ENCODE measurements around the gene RGCC. TPM values are rescaled to one million over a fixed set of nuclear protein-coding genes. Genes with fewer than 3 reads are reported as not detected.
A peak's percentile ranks its signal among the peaks of the same experiment; 100 is the strongest.

Gene RGCC
- total and polyA plus RNA-seq, 9 of the 15 experiments (the other 6 are each of a cell fraction or from before 2014, with no cell fraction given) = 0.51 to 10.4 (median 5.8) TPM

DNA sequence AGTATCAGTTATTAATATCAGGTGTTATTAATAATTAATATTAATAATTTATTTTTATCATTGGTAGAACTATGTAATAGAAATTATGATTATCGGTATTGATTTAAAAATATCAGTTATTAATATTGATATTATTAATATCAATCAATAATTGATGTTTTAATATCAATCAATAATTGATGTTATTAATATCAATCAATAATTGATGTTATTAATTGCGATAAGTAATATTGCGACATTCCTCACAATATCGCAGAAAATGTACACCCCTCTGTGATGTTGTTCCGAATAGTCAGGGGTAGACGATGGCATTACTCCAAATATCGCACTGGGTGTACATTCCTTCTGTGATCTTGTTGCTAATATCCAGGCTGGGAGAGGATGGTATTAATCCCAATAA lies 3.7 kb upstream of the RGCC start:
- H3K27ac ChIP-seq (ENCODE audit: extremely low read depth, low read depth, low read length) = no peak overlapping the region
- H3K9me3 ChIP-seq (replicated peaks; ENCODE audit: control insufficient read depth, insufficient read depth, low read depth, low read length) = no peaks in the 10 kb centered on the region
- H3K4me1 ChIP-seq (replicated peaks in 1 of 2; ENCODE audit: control insufficient read depth in 2 of 2, insufficient read depth in 2 of 2, low read length in 2 of 2) = peaks cover 2 to 21% of the 10 kb centered on the region in 2 experiments; a peak in 3 of 5 replicates
- H3K36me3 ChIP-seq (ENCODE audit: control insufficient read depth, insufficient read depth, low read length) = no peaks in the 10 kb centered on the region
- H4K20me1 ChIP-seq (replicated peaks; ENCODE audit: control insufficient read depth, insufficient read depth, low read length) = no peaks in the 10 kb centered on the region
- H2AFZ ChIP-seq (ENCODE audit: low read depth, low read length) = no peak overlapping the region
- no TSS peak for BruUV-seq (replicated peaks)
- FAIRE-seq (no peak), ATAC-seq (no peak), DNase-seq (ENCODE audit: extremely low read depth in 1 of 4, low spot score in 3 of 4) (no peak)
- WGBS (ENCODE audit: insufficient coverage, low coverage, missing lambda C conversion rate) = 72% methylated on average over 7 of the region's 7 CpGs
- TF ChIP-seq CEBPG (CRISPR knock-in tag; IDR thresholded peaks at IDR 0.05) = no peak
- TF ChIP-seq CEBPG (tag; conservative IDR thresholded peaks at IDR 0.05 in 1 of 2, IDR thresholded peaks at IDR 0.05 in 1 of 2) = peak in 1 of 2 experiments; percentile 47; a peak in 1 of 4 replicates
- peak; percentile 96 for TF ChIP-seq CUX1 (CRISPR knock-in tag; IDR thresholded peaks at IDR 0.05)
- no peak for TF ChIP-seq TCFL5 (CRISPR knock-in tag; conservative IDR thresholded peaks at IDR 0.05)
- peak; percentile 81 for TF ChIP-seq DACH1 (IDR thresholded peaks at IDR 0.05; ENCODE audit: partially characterized antibody)
- no peak for TF ChIP-seq GTF2F1 (IDR thresholded peaks at IDR 0.05; ENCODE audit: low read depth, low read length)
- no peak for TF ChIP-seq ETS2 (tag; IDR thresholded peaks at IDR 0.05; ENCODE audit: borderline replicate concordance, poor library complexity, severe bottlenecking)
- no peak for TF ChIP-seq ZFP1 (CRISPR knock-in tag; IDR thresholded peaks at IDR 0.05)
- peak; percentile 44; the same call in 1 of the 2 replicates for TF ChIP-seq CEBPB (tag; IDR thresholded peaks at IDR 0.05)
- no peak for TF ChIP-seq SMARCC2 (IDR thresholded peaks at IDR 0.05; ENCODE audit: low read depth)
- H3K9ac ChIP-seq (ENCODE audit: insufficient read depth in 1 of 2, low read depth in 2 of 2, low read length in 2 of 2) = no peak overlapping the region
- ChIA-PET CTCF (ENCODE audit: low intra/inter-chr PET ratio) (no interaction called here), POLR2A (no interaction called here)
- H3K79me2 ChIP-seq (ENCODE audit: control insufficient read depth, insufficient read depth, low read length) = no peaks in the 10 kb centered on the region; the same call in 2 of the 3 replicates
- in situ Hi-C loops (cut with MboI) = no loop called here
- H3K4me2 ChIP-seq (ENCODE audit: insufficient read depth, low read length) = no peak overlapping the region
- no peak overlapping the region for H3K4me3 ChIP-seq
- intact Hi-C loops (cut with micrococcal nuclease) = no loop called here
- H3K27me3 ChIP-seq (ENCODE audit: control insufficient read depth in 2 of 2, insufficient read depth in 2 of 2, low read length in 2 of 2) = no peaks in the 10 kb centered on the region
- H3K9me1 ChIP-seq (ENCODE audit: control insufficient read depth, insufficient read depth, low read length) = no peaks in the 10 kb centered on the region

Measured in K562 (cell line).